ENCODE results near the gene DIABLO.
"Not testable (repeated sequence)": the region's sequence is repeated elsewhere in the genome, so short reads cannot be mapped to it uniquely, and the experiment has no call there.

DIABLO gene

DNA sequence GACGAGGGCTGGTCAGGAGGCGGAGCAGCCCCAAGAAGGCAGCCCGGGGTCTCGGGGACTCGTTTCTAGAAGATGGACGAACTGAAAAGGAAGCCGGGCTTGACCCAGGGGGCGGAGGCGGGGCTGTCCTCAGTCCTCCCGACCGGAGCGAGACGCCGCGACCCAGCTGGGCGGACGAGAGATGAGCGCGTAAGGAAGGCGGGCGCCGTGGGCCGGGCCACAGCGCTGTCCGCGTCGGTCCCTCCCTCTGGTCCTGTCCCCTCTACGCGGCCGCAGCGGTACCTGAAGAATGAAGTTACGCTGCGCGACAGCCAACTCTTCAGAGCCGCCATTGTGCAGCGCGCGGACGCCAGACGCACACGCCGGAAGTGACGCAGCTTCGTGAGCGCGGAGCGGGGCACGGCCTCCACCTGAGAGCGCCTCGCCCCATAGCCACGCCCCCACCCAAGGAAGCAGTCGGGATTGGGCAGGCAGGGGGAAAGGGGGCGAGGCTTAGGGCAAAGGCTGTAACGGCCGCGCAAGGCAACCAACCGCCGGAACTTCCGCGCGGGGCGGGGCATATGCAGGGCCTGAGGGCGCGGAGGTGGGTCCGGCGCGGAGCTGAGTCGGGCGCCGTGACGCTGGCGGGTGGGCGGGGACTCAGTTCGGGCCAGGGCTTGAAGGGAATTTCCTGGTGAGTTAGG is at the start of gene DIABLO:
Gene DIABLO, minus strand, starts transcription at position 370 of the 683 bp plus-strand sequence. Its CDS starts 38 bp downstream, at position 332.
- peak; percentile 98 for DNase-seq (ENCODE audit: low spot score)
- in situ Hi-C loops (cut with MboI; ENCODE audit: low pct_unique_long_range_greater_than_20kb, low sequenced_read_pairs, unreplicated experiment): no loop called here
- TF ChIP-seq, protein P1, sequence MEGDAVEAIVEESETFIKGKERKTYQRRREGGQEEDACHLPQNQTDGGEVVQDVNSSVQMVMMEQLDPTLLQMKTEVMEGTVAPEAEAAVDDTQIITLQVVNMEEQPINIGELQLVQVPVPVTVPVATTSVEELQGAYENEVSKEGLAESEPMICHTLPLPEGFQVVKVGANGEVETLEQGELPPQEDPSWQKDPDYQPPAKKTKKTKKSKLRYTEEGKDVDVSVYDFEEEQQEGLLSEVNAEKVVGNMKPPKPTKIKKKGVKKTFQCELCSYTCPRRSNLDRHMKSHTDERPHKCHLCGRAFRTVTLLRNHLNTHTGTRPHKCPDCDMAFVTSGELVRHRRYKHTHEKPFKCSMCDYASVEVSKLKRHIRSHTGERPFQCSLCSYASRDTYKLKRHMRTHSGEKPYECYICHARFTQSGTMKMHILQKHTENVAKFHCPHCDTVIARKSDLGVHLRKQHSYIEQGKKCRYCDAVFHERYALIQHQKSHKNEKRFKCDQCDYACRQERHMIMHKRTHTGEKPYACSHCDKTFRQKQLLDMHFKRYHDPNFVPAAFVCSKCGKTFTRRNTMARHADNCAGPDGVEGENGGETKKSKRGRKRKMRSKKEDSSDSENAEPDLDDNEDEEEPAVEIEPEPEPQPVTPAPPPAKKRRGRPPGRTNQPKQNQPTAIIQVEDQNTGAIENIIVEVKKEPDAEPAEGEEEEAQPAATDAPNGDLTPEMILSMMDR (IDR thresholded peaks at IDR 0.05; ENCODE audit: extremely low read depth, insufficient read depth, missing control alignments): no peak

DNA sequence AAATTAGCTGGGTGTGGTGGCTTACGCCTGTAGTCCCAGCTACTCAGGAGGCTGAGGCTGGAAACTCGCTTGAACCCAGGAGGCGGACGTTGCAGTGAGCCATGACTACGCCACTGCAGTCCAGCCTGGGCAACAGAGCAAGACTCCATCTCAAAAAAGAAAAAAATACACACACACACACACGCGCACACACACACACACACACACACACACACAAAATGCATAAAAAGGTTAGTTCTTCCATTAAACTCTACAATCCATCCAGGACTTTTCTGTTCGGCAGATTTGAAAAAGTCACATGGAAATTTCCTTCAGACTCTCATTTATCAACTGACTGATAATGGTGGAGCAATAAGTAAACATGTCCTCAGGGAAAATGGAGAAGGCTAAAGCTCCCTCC is 49.6 kb upstream of the DIABLO start:
- TF ChIP-seq, protein P1 (IDR thresholded peaks at IDR 0.05; ENCODE audit: extremely low read depth, insufficient read depth, missing control alignments): no peak
- in situ Hi-C loops (cut with MboI; ENCODE audit: low pct_unique_long_range_greater_than_20kb, low sequenced_read_pairs, unreplicated experiment): no loop called here
- DNase-seq (ENCODE audit: low spot score): no peak

DNA sequence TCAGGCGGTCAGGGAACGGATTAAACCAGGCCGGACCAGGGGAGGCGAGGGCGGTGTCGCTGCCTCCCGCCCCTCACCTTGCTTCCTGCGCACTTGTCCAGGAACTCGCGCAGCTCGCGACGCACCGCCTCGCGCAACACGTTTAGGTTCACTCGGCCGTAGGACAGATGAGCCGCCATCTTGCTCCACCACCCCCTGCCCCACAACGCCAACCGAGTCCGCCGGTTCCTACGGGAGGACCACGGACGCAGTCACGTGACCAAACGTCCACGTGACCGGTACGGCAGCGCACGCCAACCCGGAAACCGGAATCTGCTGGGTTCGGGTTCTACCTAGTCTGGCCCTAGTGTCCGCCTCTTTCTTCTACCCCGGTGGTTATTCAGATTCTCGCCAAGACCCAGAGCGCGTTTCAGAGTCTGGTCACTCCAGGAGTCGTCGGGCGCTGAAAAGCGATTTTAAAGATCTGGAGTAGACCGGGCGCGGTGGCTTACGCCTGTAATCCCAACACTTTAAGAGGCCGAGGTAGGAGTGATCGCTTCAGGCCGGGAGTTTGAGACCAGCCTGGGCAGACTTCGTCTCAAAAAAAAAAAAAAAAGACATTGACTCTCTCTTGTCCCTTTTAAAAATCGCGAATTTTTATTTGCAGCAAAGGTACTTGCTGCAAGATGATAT is 40.5 kb upstream of the DIABLO start, which contains the start of gene VPS33A:
Gene VPS33A, minus strand, starts transcription at position 265 of the 672 bp plus-strand sequence. Its CDS starts 86 bp downstream, at position 179.
- DNase-seq (ENCODE audit: low spot score): peak; percentile 93
- TF ChIP-seq, protein P1 (IDR thresholded peaks at IDR 0.05; ENCODE audit: extremely low read depth, insufficient read depth, missing control alignments): no peak
- in situ Hi-C loops (cut with MboI; ENCODE audit: low pct_unique_long_range_greater_than_20kb, low sequenced_read_pairs, unreplicated experiment): no loop called here

DNA sequence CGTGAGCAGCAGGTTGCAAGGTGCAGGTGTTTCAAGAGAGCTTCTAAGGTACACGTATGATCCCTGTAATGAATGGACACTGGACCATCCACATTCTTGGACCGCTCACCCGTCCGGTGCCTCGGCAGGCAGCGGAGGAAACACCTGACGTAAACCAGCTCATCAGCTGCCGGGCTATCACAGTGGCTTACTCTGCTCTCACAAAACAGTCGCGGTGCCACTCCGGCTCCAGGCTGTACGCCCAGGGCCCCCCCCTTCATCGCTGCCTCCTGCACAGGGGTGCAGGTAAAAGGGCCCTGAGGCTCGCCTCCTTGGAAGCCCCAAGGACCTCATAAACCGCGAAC is 40.0 kb upstream of the DIABLO start:
- in situ Hi-C loops (cut with MboI; ENCODE audit: low pct_unique_long_range_greater_than_20kb, low sequenced_read_pairs, unreplicated experiment): no loop called here
- peak; percentile 48 for DNase-seq (ENCODE audit: low spot score)
- TF ChIP-seq, protein P1 (IDR thresholded peaks at IDR 0.05; ENCODE audit: extremely low read depth, insufficient read depth, missing control alignments): no peak

DNA sequence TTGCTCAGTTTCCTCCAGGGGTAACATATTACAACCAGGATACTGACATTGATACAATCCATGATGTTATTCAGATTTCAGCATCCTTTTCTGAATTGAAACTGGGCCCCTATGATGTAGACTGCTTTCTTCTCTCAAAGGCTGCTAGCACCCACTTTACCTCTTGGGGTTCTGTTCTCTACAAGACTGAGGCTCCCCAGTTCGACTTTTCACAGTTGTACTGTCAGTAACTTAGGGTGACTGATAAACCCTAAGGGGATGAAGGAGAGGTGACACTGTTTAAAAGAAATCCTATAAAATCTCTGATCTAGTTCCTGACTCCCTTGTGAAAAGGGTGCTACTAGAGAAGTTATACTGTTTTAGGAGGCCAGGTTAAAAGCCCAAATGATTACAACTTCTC is 39.6 kb upstream of the DIABLO start:
- in situ Hi-C loops (cut with MboI; ENCODE audit: low pct_unique_long_range_greater_than_20kb, low sequenced_read_pairs, unreplicated experiment): no loop called here
- no peak for DNase-seq (ENCODE audit: low spot score)
- TF ChIP-seq, protein P1 (IDR thresholded peaks at IDR 0.05; ENCODE audit: extremely low read depth, insufficient read depth, missing control alignments): no peak

DNA sequence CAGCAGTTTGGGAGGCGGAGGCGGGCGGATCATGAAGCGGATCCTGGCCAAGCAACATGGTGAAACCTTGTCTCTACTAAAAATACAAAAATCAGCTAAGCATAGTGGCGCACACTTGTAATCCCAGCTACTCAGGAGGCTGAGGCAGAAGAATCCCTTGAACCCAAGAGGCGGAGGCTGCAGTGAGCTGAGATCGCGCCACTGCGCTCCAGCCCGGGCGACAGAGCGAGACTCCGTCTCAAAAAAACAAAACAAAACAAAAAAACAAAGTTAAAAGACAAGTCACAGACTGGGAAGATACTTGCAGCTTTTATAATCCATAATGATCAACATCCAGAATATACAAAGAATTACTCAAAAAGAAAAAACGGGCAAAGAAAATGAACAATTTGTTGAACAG is 34.9 kb upstream of the DIABLO start:
- in situ Hi-C loops (cut with MboI; ENCODE audit: low pct_unique_long_range_greater_than_20kb, low sequenced_read_pairs, unreplicated experiment); DNase-seq (ENCODE audit: low spot score): not testable (repeated sequence)

DNA sequence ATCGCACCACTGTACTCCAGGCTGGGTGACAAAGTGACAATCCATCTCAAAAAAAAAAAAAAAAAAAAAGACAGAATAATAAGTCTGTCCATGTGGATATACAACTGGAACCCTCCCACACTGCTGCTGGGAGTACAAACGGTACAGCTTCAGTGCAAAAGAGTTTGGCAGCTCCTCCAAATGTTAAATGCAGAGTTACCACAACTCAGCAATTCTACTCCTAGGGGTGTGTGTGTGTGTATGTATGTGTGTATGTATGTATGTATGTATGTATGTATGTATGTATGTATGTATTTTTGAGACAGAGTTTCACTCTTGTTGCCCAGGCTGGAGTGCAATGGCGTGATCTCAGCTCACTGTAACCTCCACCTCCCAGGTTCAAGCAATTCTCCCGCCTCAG is 33.1 kb upstream of the DIABLO start:
- DNase-seq (ENCODE audit: low spot score); in situ Hi-C loops (cut with MboI; ENCODE audit: low pct_unique_long_range_greater_than_20kb, low sequenced_read_pairs, unreplicated experiment): not testable (repeated sequence)

DNA sequence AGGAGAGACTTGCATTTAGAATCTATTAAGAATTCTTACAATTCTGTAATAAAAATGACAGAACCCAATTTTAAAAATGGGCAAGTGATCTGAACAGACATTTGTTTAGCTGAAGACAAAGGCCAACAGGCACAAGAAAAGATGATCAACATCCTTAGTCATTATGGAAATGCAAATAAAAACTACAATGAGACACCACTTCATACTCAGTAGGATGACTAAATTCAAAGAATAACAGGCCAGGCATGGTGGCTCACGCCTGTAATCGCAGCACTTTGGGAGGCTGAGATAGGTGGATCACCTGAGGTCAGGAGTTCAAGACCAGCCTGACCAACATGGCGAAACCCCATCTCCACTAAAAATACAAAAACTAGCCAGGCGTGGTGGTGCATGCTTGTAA is 32.6 kb upstream of the DIABLO start:
- in situ Hi-C loops (cut with MboI; ENCODE audit: low pct_unique_long_range_greater_than_20kb, low sequenced_read_pairs, unreplicated experiment); DNase-seq (ENCODE audit: low spot score): not testable (repeated sequence)
